ENCODE measurements around the gene BACE2. TPM values are rescaled to one million over a fixed set of nuclear protein-coding genes. Genes with fewer than 3 reads are reported as not detected.

BACE2 gene
- total RNA-seq, 2 experiments from 2014 or later: not detected

DNA sequence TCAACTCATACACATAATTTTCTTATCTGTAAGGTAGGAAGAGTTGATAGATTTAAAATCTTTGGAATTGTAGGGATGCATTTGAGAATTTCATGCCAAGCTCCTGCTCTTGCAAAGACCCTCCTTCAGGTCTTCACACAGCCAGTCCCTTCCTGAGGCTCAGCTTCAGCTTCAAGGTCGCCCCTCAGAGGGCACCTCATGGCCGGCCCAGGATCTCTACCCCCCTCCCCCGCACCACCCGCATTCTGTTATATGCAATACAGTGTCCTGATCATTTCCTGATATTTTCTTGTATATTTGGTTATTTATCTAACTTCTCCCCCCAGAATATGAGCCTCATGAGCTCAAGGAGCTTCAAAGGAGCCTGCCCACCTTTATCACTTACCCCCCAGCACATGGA lies 47.0 kb upstream of the BACE2 start:
- no peaks in the 10 kb centered on the region for H3K9me3 ChIP-seq (ENCODE audit: low read length)
- no peaks in the 10 kb centered on the region for H4K20me1 ChIP-seq (ENCODE audit: insufficient read depth, low read length)
- TF ChIP-seq EZH2phosphoT487 (IDR thresholded peaks at IDR 0.05; ENCODE audit: borderline replicate concordance, low read depth, low read length): no peak
- TF ChIP-seq, protein P1, sequence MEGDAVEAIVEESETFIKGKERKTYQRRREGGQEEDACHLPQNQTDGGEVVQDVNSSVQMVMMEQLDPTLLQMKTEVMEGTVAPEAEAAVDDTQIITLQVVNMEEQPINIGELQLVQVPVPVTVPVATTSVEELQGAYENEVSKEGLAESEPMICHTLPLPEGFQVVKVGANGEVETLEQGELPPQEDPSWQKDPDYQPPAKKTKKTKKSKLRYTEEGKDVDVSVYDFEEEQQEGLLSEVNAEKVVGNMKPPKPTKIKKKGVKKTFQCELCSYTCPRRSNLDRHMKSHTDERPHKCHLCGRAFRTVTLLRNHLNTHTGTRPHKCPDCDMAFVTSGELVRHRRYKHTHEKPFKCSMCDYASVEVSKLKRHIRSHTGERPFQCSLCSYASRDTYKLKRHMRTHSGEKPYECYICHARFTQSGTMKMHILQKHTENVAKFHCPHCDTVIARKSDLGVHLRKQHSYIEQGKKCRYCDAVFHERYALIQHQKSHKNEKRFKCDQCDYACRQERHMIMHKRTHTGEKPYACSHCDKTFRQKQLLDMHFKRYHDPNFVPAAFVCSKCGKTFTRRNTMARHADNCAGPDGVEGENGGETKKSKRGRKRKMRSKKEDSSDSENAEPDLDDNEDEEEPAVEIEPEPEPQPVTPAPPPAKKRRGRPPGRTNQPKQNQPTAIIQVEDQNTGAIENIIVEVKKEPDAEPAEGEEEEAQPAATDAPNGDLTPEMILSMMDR (conservative IDR thresholded peaks at IDR 0.05; ENCODE audit: low read length): no peak
- H3K9me2 ChIP-seq (ENCODE audit: insufficient read depth, low read length): no peaks in the 10 kb centered on the region
- H3K4me1 ChIP-seq (ENCODE audit: insufficient read depth, low read length, poor library complexity, severe bottlenecking): no peaks in the 10 kb centered on the region
- H3K27ac ChIP-seq (ENCODE audit: low read depth, low read length, poor library complexity, severe bottlenecking): no peak overlapping the region
- H2AFZ ChIP-seq (ENCODE audit: low read length): no peak overlapping the region
- no peak overlapping the region for H3K4me2 ChIP-seq (ENCODE audit: low read length)
- no peak for DNase-seq (ENCODE audit: low spot score)
- no peaks in the 10 kb centered on the region for H3K36me3 ChIP-seq (ENCODE audit: insufficient read depth, low read length)
- no peaks in the 10 kb centered on the region for H3K79me2 ChIP-seq (ENCODE audit: insufficient read depth, low read depth, low read length)
- no peak overlapping the region for H3K4me3 ChIP-seq (ENCODE audit: low read depth, low read length, poor library complexity, severe bottlenecking)
- ChIA-PET POLR2A (no interaction called here), CTCF (ENCODE audit: unreplicated experiment) (interaction anchor here (1.0 kb wide), 1 partner anchor 696 kb away, joined by 3 read pairs; no protein-coding TSS in a partner anchor)
- BruUV-seq (replicated peaks): no TSS peak
- intact Hi-C loops (cut with micrococcal nuclease; ENCODE audit: unreplicated experiment): no loop called here

DNA sequence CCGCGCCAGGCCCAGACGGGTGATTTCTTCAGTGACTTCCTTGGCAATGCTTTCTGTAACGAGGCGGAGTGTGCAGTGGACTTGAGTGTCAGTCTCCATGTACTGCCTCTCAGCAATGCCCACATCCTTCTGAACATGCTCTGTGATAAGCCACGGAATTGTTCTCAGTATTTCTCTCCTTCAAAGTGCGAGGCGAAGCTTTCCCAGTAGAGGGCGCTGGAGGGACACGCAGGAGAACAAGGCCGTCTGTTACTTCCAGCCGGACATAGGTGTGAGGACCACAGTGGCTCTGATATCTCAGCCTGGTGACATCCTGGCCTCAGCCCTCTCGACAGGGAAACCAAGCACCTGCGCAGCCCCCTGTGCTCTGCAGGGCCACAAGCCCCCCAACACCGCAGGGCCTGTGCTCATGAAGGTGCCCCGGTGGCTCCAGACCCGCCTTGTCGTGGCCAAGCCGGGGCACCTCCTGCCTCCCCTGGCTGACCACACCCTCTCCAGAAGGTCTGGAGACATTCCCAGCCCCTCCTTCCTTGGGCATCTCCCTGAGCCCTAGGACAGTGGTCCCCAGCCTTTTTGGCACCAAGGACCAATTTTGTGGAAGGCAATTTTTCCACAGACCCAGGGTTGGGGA lies 46.1 kb upstream of the BACE2 start:
- no TSS peak for BruUV-seq (replicated peaks)
- no peak overlapping the region for H3K4me2 ChIP-seq (ENCODE audit: low read length)

More for the DNA sequence above, 46.1 kb upstream of the BACE2 start:
- Histone ChIP-seq H2AFZ (ENCODE audit: low read length) (no peak overlapping the region), H3K27ac (ENCODE audit: low read depth, low read length, poor library complexity, severe bottlenecking) (no peak overlapping the region), H3K9me2 (ENCODE audit: insufficient read depth, low read length) (no peaks in the 10 kb centered on the region), H3K4me3 (ENCODE audit: low read depth, low read length, poor library complexity, severe bottlenecking) (no peak overlapping the region), H3K79me2 (ENCODE audit: insufficient read depth, low read depth, low read length) (no peaks in the 10 kb centered on the region), H4K20me1 (ENCODE audit: insufficient read depth, low read length) (no peaks in the 10 kb centered on the region), H3K4me1 (ENCODE audit: insufficient read depth, low read length, poor library complexity, severe bottlenecking) (no peaks in the 10 kb centered on the region), H3K9me3 (ENCODE audit: low read length) (no peaks in the 10 kb centered on the region), H3K36me3 (ENCODE audit: insufficient read depth, low read length) (no peaks in the 10 kb centered on the region)
- TF ChIP-seq, protein P1 (conservative IDR thresholded peaks at IDR 0.05; ENCODE audit: low read length): peak; percentile 93
- TF ChIP-seq EZH2phosphoT487 (IDR thresholded peaks at IDR 0.05; ENCODE audit: borderline replicate concordance, low read depth, low read length): no peak
- POLR2A ChIA-PET: no interaction called here
- intact Hi-C loops (cut with micrococcal nuclease; ENCODE audit: unreplicated experiment): no loop called here
- DNase-seq (ENCODE audit: low spot score): peak; percentile 60
- CTCF ChIA-PET (ENCODE audit: unreplicated experiment): no interaction called here

Measured in OCI-LY7 (cell line).